Smooth muscle cell (in vitro differentiated cells): ENCODE data around the gene RCSD1. TPM values are rescaled to one million over a fixed set of nuclear protein-coding genes. Genes with fewer than 3 reads are reported as not detected.

Source experiments
- DNase-seq: peaks from one replicate; lab custom pipeline; 2025; ENCODE audit not compliant: unreplicated experiment; lab: John Stamatoyannopoulos, UW
- H2AFZ ChIP-seq: fragments of 200-600 bp; sonication (generic); 2 replicates; pipeline ENCODE4 v1.6.0; 2016; ENCODE audit warnings: antibody characterized with exemption, low read depth, mild to moderate bottlenecking
- H3F3A ChIP-seq: fragments of 200-600 bp; sonication (generic); 2 replicates; pipeline ENCODE4 v1.6.0; 2017; ENCODE audit warnings: antibody characterized with exemption, low read depth
- H3K27ac ChIP-seq: fragments of 200-600 bp; sonication (generic); 2 replicates; pipeline ENCODE4 v1.5.1; 2016; ENCODE audit warnings: low read depth, mild to moderate bottlenecking
- H3K27me3 ChIP-seq: fragments of 200-600 bp; sonication (generic); 2 replicates; pipeline ENCODE4 v1.6.1; 2016; ENCODE audit warnings: low read depth, mild to moderate bottlenecking
- H3K36me3 ChIP-seq: fragments of 200-600 bp; sonication (generic); 2 replicates; pipeline ENCODE4 v1.5.1; 2016; ENCODE audit warnings: low read depth
- H3K4me1 ChIP-seq: fragments of 200-600 bp; sonication (generic); 2 replicates; pipeline ENCODE4 v1.5.1; 2016; ENCODE audit warnings: low read depth
- H3K4me2 ChIP-seq: fragments of 200-600 bp; sonication (generic); 2 replicates; pipeline ENCODE4 v1.6.0; 2016; ENCODE audit warnings: mild to moderate bottlenecking
- H3K4me3 ChIP-seq: fragments of 200-600 bp; sonication (generic); 2 replicates; pipeline ENCODE4 v1.5.1; 2016; ENCODE audit warnings: mild to moderate bottlenecking
- H3K79me2 ChIP-seq: fragments of 200-600 bp; sonication (generic); 2 replicates; pipeline ENCODE4 v1.6.0; 2016; ENCODE audit warnings: low read depth, mild to moderate bottlenecking
- H3K9ac ChIP-seq: fragments of 200-600 bp; sonication (generic); 2 replicates; pipeline ENCODE4 v1.6.0; 2016; ENCODE audit warnings: low read depth
- H3K9me3 ChIP-seq: fragments of 200-600 bp; sonication (generic); replicated peaks from 2 replicates; pipeline ENCODE4 v1.5.1; 2016; ENCODE audit warnings: low read depth
- H4K20me1 ChIP-seq: fragments of 200-600 bp; sonication (generic); 2 replicates; pipeline ENCODE4 v1.6.0; 2016; ENCODE audit warnings: low read depth
- WGBS: methylation state at CpG from one replicate; pipeline ENCODE4 v1.1.7; 2016; ENCODE audit warnings: low lambda C conversion rate; 5-methylcytosine and 5-hydroxymethylcytosine counted together
- polyA plus RNA-seq: library from polyadenylated mRNA; unstranded; fragments of >200 nt; fragmentation: Nextera tagmentation; extraction: Ambion mirVana; gene quantifications from 2 replicates; pipeline ENCODE4 v1.2.1, GENCODE V29; 2016
- total RNA-seq: library from RNA; depleted of rRNA; stranded (reverse); fragments of >200 nt; gene quantifications from 2 replicates; pipeline ENCODE4 v1.2.3, GENCODE V29; 2014
- TF ChIP-seq, protein P1 (sequence below): fragments of 200-600 bp; sonication (generic); IDR thresholded peaks from 2 replicates; pipeline ENCODE4 v1.5.1; 2017; ENCODE audit warnings: borderline replicate concordance, mild to moderate bottlenecking, antibody characterized with exemption; ENCODE audit not compliant: insufficient read depth, poor library complexity, severe bottlenecking

Gene RCSD1
- total and polyA plus RNA-seq, 2 experiments from 2014 or later, result 0.40 TPM; not detected in 1

GRCh38 chr1:167708940-167709389 lies 78.9 kb downstream of the RCSD1 start:
- no peak overlapping the region for H3K4me3 ChIP-seq
- H3K36me3 ChIP-seq, result no peaks in the 10 kb centered on the region
- peaks cover 6% of the 10 kb centered on the region for H3F3A ChIP-seq
- no peaks in the 10 kb centered on the region for H4K20me1 ChIP-seq
- H3K9ac ChIP-seq, result no peak overlapping the region
- DNase-seq, result no peak
- H2AFZ ChIP-seq, result no peak overlapping the region
- no peak overlapping the region for H3K27ac ChIP-seq
- no peak overlapping the region for H3K4me2 ChIP-seq
- no peaks in the 10 kb centered on the region for H3K79me2 ChIP-seq
- TF ChIP-seq, protein P1, sequence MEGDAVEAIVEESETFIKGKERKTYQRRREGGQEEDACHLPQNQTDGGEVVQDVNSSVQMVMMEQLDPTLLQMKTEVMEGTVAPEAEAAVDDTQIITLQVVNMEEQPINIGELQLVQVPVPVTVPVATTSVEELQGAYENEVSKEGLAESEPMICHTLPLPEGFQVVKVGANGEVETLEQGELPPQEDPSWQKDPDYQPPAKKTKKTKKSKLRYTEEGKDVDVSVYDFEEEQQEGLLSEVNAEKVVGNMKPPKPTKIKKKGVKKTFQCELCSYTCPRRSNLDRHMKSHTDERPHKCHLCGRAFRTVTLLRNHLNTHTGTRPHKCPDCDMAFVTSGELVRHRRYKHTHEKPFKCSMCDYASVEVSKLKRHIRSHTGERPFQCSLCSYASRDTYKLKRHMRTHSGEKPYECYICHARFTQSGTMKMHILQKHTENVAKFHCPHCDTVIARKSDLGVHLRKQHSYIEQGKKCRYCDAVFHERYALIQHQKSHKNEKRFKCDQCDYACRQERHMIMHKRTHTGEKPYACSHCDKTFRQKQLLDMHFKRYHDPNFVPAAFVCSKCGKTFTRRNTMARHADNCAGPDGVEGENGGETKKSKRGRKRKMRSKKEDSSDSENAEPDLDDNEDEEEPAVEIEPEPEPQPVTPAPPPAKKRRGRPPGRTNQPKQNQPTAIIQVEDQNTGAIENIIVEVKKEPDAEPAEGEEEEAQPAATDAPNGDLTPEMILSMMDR, result no peak
- no peaks in the 10 kb centered on the region for H3K27me3 ChIP-seq
- peaks cover 17% of the 10 kb centered on the region for H3K4me1 ChIP-seq
- H3K9me3 ChIP-seq, result no peaks in the 10 kb centered on the region
- 52% methylated on average over 3 of the region's 3 CpGs for WGBS

- Histone ChIP-seq H3K4me3 (no peak overlapping the region), H3K79me2 (no peaks in the 10 kb centered on the region), H3K9me3 (no peaks in the 10 kb centered on the region), H3K36me3 (no peaks in the 10 kb centered on the region), H3K27me3 (no peaks in the 10 kb centered on the region), H2AFZ (no peak overlapping the region), H3K9ac (no peak overlapping the region), H3K4me1 (peaks cover 9% of the 10 kb centered on the region), H3K4me2 (no peak overlapping the region), H4K20me1 (no peaks in the 10 kb centered on the region), H3K27ac (no peak overlapping the region), H3F3A (peaks cover 6% of the 10 kb centered on the region)
- TF ChIP-seq, protein P1, result no peak
- 95% methylated on average over 1 of the region's 1 CpG for WGBS
- no peak for DNase-seq
Measured at GRCh38 chr1:167710836-167711235, 80.8 kb downstream of the RCSD1 start.

GRCh38 chr1:167711797-167712196 lies 81.8 kb downstream of the RCSD1 start:
- Histone ChIP-seq H4K20me1 (no peaks in the 10 kb centered on the region), H3K27me3 (no peaks in the 10 kb centered on the region), H3K36me3 (no peaks in the 10 kb centered on the region), H3K4me2 (no peak overlapping the region), H3K27ac (no peak overlapping the region), H3K4me1 (no peaks in the 10 kb centered on the region), H3F3A (peaks cover 6% of the 10 kb centered on the region), H3K4me3 (no peak overlapping the region), H3K9me3 (no peaks in the 10 kb centered on the region), H3K79me2 (no peaks in the 10 kb centered on the region), H2AFZ (no peak overlapping the region), H3K9ac (no peak overlapping the region)
- WGBS, result 95% methylated on average over 3 of the region's 3 CpGs
- TF ChIP-seq, protein P1, result no peak
- DNase-seq, result no peak

- Histone ChIP-seq H3K4me1 (peaks cover 1% of the 10 kb centered on the region), H3K27ac (no peak overlapping the region), H3K9ac (peak overlapping the region; percentile 62), H3K36me3 (no peaks in the 10 kb centered on the region), H3K4me3 (peak overlapping the region; percentile 85), H3K79me2 (no peaks in the 10 kb centered on the region), H3K9me3 (no peaks in the 10 kb centered on the region), H2AFZ (peak overlapping the region; percentile 92), H3F3A (peaks cover 11% of the 10 kb centered on the region), H3K27me3 (no peaks in the 10 kb centered on the region), H3K4me2 (peak overlapping the region; percentile 98), H4K20me1 (no peaks in the 10 kb centered on the region)
- 3% methylated on average over 28 of the region's 31 CpGs for WGBS
- TF ChIP-seq, protein P1, result no peak
- no peak for DNase-seq
Measured at GRCh38 chr1:167713330-167714081, 83.5 kb downstream of the RCSD1 start.
